GM18507 (cell line): ENCODE data around the gene SUPT7L.
"Not testable (repeated sequence)": the region's sequence is repeated elsewhere in the genome, so short reads cannot be mapped to it uniquely, and the experiment has no call there.

Experiments
- DNase-seq: peaks from one replicate; pipeline ENCODE4 v3.0.0; 2011; ENCODE audit warnings: low read depth; ENCODE audit not compliant: insufficient read length; ENCODE audit errors: extremely low spot score
- FAIRE-seq: peaks from 2 replicates; lab custom pipeline; 2011; peaks lifted over from hg19 to GRCh38; lab: Jason Lieb, UNC

The SUPT7L gene

DNA sequence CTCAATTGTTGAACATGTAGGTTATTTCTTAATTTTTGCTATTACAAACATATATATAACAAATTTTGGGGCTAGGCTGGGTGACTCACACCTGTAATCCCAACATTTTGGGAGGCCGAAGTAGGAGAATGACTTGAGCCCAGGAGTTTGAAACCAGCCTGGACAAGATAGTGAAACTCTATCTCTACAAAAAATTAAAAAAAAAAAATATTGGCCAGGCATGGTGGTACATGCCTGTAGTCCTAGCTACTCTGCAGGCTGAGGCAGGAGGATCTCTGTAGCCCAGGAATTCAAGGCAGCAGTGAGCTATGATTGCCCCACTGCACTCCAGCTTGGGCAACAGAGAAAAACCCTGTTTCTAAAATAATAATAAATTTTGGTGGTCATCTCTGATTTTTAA lies 23.8 kb upstream of the SUPT7L start:
- no peak for FAIRE-seq
- no peak for DNase-seq

- FAIRE-seq (no peak), DNase-seq (no peak)
These were observed 22.2 kb upstream of the SUPT7L start for GRCh38 chr2:27685577-27685976.

DNA sequence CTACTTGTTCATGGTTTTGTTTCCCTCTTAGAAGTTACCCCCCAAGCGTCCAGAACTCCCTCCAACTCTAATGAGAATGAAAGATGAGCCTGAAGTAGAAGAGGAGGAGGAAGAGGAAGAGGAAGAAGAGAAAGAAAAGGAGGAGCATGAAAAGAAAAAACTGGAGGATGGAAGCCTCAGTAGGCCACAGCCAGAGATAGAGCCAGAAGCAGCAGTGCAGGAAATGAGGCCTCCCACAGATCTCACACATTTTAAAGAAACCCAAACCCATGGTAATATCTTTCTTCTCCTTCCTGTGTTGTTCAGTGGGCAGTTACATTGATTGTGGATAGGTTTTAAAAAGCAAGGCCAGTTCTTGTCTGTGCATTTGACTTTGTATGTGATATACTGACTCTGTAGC lies 21.6 kb upstream of the SUPT7L start:
- FAIRE-seq, DNase-seq: not testable (repeated sequence)

GRCh38 chr2:27683390-27684071 lies 20.1 kb upstream of the SUPT7L start:
- DNase-seq (peak; percentile 53), FAIRE-seq (peak; percentile 86)

DNA sequence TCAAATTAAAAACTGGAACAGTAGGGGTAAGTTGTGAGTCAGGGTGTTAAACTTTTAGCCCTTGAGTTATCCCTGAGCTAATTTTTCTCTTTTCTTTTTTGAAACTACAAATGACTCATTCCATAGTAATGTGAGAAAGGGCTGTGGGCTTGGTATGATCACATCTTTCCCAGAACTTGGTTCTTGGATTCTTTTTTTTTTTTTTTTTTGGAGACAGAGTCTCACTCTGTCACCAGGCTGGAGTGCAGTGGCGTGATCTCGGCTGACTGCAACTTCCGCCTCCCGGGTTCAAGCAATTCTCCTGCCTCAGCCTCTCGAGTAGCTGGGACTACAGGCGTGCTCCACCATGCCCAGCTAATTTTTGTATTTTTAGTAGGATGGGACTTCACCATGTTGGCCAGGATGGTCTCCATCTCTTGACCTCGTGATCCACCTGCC lies 18.9 kb upstream of the SUPT7L start:
- FAIRE-seq, DNase-seq: not testable (repeated sequence)

GRCh38 chr2:27681841-27682240 lies 18.4 kb upstream of the SUPT7L start:
- DNase-seq, result no peak
- FAIRE-seq, result no peak

DNA sequence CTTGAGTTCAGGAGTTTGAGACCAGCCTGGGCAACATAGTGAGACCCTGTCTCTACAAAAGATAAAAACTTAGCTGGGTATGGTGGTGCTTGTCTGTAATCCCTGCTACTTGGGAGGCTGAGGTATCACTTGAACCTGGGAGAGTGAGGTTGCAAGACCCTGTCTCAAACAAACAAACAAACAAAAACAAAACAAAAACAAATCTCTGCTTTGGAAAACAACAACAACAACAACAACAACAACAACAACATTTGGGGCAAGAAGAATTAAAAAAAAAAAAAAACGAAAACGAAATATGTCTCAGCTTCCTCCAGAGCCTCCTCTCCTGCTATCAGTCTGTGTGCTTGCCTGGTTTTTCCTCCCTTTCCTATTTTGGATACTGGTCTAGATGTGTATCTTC lies 17.2 kb upstream of the SUPT7L start:
- FAIRE-seq, result no peak
- no peak for DNase-seq

DNA sequence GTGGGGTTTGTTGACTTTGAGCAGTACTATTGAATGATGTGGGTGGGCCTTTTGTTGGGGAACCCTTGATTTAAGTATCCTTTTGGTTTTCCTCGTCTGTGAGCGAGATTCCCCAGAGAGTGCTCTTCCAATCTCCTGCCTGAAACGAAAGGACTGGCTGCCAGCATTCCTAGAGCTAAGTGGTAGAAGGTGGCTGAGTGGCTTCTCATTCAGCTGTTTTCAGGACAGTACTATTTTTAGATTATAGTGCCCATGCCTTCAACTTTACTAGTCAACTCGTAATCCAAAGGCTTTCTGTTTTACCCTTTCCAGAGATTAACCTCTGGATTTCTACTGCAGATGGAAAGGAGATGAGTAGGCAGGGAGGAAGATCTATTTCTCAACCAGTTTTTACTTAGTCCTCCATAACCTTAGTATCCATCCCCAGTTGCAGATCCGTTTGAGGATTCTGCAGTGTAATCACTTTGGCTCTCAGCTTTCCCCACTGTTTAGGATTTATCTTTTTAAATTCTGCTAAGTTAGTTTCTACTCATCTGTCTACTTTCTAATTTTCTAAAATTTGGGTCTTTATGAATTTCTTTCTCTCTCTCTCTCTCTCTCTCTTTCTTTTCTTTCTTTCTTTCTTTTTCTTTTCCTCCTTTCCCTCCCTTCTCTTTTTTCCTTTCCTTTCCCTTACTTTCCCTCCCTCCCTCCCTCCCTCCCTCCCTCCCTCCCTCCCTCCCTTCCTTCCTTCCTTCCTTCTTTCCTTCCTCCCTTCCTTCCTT lies 9.5 kb upstream of the SUPT7L start:
- no peak for FAIRE-seq
- DNase-seq, result no peak

DNA sequence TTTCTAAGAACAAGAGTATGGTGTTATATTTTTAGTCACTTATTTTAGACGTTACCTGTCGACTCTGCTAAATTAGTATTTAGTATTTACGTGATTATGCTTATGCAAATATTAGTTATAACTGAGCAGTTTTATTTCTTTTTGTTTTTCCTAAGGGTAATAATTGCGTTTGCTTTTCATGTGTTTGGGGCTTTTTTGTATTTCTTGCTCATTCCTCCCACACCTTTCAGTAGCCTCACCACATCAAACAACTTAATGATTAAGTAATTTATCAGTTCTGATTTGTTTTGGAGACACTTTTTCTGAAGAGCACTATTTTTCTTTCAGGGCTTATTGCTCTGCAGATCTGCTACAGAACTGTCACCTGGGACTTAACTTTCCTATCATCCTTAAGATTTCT lies 7.8 kb upstream of the SUPT7L start:
- DNase-seq (no peak), FAIRE-seq (no peak)

DNA sequence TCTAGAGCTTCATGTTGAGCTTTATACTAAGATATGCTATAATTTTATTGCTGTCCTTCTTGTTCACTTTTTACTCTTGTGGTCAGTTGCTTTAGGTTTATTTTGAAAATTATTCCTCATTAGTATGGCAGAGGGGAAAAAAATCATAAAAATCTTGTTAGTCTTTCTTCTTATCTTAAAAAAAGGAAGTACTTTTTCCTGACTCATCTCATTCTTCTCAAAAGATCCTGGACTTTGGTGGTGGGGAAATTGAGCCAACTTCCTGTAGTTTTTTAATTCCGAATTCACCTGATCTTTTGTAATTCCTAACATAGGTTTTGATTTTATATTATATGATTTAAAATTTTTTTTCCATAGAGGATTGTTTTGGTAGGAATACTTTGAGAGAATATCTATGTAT lies 4.0 kb upstream of the SUPT7L start:
- DNase-seq (no peak), FAIRE-seq (no peak)

GRCh38 chr2:27664622-27665363 lies 1.4 kb upstream of the SUPT7L start:
- DNase-seq, result no peak
- FAIRE-seq, result no peak

DNA sequence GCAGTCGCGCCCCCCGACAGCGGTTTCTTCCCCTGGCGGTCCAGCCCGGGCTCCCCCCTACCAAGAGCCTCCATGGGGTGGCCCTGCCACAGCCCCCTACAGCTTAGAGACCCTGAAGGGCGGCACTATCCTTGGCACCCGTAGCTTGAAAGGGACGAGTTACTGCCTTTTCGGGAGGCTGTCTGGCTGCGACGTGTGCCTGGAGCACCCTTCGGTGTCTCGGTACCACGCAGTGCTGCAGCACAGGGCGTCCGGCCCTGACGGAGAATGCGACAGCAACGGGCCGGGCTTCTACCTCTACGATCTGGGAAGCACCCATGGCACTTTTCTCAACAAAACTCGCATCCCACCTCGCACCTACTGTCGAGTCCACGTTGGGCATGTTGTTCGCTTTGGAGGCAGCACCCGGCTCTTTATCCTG lies 750 bp upstream of the SUPT7L start:
- DNase-seq (no peak), FAIRE-seq (no peak)

DNA sequence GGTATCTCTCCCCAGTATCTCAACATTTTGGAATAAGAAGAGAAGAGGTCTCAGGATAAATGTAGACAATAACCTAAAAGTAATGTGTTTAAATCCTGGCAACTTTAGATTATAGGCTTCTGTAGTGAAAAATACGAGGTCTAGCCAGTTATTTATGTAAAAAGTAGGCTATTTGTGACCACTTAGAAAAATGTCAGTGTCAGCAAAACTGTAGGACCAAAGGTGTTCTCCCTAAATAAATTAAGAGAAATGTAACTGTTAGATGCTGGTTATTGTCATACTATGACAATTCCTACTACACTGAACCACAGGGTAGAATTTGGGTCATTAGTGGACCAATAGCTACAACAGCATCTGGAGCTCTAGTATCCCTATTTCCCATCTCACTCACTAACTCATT lies 2.0 kb downstream of the SUPT7L start:
- FAIRE-seq (no peak), DNase-seq (no peak)

DNA sequence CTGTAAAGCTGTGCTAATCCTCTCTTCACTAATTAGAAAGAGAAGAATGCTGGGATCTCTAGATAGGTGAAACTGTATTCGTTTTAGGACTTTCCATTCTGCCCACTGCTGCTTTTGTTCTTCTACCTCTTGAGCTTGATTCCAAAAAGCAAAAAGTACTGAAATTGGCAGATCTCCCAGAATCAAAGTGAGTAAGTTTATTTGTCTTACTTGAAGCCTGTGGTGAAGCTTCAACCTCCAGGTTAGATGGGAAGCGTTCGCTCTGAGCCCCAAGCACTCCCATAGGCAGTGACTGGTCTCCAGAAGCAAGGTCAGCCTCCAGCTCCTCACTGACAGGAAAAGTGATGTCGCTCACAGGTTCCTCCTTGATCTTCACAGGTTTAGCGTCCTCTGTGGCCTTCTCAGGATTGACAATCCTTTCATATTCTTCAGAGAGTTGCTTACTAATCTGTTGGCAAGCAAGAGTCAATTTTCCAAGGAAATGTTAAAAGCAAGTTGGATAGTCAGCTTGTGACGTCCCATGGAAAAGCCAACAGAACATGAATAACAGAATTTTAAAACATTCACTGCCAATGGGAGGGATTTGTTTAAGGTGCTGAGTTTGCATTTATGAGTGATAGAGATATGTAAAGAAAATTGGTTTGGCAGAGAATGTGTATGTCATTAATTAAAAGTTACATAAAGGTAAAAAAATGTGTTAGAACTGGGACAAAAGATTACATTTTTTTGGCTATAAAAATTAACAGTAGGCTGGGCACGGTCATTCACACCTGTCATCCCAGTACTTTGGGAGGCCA lies 8.1 kb downstream of the SUPT7L start:
- DNase-seq, result no peak
- FAIRE-seq, result no peak

DNA sequence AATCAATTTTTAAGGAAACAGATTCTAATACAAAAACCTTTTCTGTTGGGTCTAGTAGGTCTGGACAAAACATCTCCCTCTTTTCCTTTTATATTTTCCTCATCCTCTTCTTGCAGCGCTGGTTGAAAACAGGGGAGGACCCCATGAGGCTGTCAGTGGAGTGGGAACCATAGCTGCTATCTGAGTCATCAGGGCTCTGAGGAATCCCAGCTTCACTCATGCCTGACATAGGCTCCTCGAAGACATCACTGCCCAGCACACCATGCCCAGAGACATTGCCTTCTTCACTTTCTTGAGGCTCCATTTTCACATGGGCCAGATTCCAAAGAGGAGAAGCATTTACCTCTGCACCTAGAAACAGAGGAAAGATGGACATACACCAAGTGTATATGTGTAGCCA lies 10.0 kb downstream of the SUPT7L start:
- FAIRE-seq (no peak), DNase-seq (no peak)

GRCh38 chr2:27652790-27653189 lies 10.6 kb downstream of the SUPT7L start:
- FAIRE-seq, result no peak

GRCh38 chr2:27652341-27652740 lies 11.1 kb downstream of the SUPT7L start:
- DNase-seq, result no peak
- FAIRE-seq, result no peak

More at GRCh38 chr2:27652790-27653189, 10.6 kb downstream of the SUPT7L start:
- no peak for DNase-seq

GRCh38 chr2:27651056-27651455 lies 12.4 kb downstream of the SUPT7L start:
- FAIRE-seq (no peak), DNase-seq (no peak)

DNA sequence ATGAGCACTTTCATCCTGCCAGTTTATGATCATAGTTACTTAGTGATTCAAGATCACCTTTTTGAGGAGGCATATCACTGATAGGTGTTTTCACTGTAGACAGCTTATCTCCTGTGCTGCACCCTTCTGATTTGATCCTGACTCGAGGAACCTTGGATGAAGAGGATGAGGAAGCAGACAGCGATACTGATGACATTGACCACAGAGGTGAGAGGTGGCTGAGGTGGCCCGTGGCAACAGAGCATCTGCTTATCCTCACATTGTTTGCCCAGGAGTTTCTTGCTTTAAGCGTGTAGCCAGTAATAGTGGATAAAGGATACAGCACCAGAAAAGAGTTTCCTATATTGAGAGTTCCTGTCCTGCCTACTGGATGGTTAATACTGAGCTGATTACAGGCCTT lies 15.7 kb downstream of the SUPT7L start:
- no peak for FAIRE-seq

GRCh38 chr2:27647289-27647688 lies 16.1 kb downstream of the SUPT7L start:
- no peak for DNase-seq
- no peak for FAIRE-seq

More for the DNA sequence above, 15.7 kb downstream of the SUPT7L start:
- DNase-seq, result no peak
